ENCODE measurements around the gene PROSER3. TPM values are rescaled to one million over a fixed set of nuclear protein-coding genes. Genes with fewer than 3 reads are reported as not detected.
A peak's percentile ranks its signal among the peaks of the same experiment; 100 is the strongest.

The PROSER3 gene
- total and polyA plus RNA-seq, 2 of the 13 experiments (the other 11 are each of a cell fraction or from before 2014, with no cell fraction given) = 5.1 to 5.7 TPM

DNA sequence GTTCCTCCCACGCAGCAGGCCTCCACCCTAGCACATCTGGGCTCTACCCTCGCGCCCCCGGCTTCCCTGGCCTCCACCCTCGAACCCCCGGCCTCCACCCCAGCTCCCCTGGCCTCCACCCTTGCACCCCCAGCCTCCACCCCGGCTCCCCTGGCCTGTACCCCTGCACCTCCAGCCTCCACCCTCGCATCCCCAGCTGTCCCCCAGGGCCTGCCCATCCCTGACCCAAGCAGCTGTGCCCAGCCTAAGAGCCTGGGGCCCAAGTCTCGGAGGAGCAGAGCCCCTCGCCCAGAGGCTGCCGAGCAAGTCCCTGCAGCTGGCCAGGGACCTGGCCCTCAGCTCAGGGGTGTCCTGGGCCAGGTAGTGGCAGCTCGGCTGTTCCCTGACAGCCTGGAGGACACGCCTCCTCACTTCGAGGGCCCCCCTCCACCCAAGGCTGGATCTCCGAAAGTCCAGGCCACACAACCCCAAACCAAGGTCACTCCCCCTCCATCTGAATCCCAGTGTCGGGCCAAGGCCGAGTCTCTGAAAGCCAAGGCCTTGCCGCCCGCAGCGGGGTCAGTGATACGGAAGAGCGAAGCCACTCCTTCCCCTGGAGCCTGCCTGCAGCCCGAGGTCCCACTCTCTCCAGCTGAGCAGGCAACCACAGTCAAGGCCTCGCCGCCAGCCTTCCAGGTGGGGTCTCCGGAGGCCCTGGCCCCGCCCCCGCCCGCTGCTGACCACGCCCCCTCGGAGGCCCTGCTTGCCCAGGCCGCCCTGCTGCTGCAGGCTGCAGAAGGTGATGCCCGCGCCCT is 9.5 kb downstream of the PROSER3 start (continued):
- TF ChIP-seq, protein P1, sequence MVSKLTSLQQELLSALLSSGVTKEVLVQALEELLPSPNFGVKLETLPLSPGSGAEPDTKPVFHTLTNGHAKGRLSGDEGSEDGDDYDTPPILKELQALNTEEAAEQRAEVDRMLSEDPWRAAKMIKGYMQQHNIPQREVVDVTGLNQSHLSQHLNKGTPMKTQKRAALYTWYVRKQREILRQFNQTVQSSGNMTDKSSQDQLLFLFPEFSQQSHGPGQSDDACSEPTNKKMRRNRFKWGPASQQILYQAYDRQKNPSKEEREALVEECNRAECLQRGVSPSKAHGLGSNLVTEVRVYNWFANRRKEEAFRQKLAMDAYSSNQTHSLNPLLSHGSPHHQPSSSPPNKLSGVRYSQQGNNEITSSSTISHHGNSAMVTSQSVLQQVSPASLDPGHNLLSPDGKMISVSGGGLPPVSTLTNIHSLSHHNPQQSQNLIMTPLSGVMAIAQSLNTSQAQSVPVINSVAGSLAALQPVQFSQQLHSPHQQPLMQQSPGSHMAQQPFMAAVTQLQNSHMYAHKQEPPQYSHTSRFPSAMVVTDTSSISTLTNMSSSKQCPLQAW (CRISPR knock-in tag; IDR thresholded peaks at IDR 0.05) = 0 out of 2 replicates have a peak, but pooled peaks have one; percentile 19
- no peak for TF ChIP-seq ZBTB21 (CRISPR knock-in tag; IDR thresholded peaks at IDR 0.05)
- TF ChIP-seq, protein P2, sequence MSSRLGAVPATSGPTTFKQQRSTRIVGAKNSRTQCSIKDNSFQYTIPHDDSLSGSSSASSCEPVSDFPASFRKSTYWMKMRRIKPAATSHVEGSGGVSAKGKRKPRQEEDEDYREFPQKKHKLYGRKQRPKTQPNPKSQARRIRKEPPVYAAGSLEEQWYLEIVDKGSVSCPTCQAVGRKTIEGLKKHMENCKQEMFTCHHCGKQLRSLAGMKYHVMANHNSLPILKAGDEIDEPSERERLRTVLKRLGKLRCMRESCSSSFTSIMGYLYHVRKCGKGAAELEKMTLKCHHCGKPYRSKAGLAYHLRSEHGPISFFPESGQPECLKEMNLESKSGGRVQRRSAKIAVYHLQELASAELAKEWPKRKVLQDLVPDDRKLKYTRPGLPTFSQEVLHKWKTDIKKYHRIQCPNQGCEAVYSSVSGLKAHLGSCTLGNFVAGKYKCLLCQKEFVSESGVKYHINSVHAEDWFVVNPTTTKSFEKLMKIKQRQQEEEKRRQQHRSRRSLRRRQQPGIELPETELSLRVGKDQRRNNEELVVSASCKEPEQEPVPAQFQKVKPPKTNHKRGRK (CRISPR knock-in tag; IDR thresholded peaks at IDR 0.05) = no peak
- no peak for TF ChIP-seq ZNF205 (CRISPR knock-in tag; IDR thresholded peaks at IDR 0.05)
- TF ChIP-seq, protein P3, sequence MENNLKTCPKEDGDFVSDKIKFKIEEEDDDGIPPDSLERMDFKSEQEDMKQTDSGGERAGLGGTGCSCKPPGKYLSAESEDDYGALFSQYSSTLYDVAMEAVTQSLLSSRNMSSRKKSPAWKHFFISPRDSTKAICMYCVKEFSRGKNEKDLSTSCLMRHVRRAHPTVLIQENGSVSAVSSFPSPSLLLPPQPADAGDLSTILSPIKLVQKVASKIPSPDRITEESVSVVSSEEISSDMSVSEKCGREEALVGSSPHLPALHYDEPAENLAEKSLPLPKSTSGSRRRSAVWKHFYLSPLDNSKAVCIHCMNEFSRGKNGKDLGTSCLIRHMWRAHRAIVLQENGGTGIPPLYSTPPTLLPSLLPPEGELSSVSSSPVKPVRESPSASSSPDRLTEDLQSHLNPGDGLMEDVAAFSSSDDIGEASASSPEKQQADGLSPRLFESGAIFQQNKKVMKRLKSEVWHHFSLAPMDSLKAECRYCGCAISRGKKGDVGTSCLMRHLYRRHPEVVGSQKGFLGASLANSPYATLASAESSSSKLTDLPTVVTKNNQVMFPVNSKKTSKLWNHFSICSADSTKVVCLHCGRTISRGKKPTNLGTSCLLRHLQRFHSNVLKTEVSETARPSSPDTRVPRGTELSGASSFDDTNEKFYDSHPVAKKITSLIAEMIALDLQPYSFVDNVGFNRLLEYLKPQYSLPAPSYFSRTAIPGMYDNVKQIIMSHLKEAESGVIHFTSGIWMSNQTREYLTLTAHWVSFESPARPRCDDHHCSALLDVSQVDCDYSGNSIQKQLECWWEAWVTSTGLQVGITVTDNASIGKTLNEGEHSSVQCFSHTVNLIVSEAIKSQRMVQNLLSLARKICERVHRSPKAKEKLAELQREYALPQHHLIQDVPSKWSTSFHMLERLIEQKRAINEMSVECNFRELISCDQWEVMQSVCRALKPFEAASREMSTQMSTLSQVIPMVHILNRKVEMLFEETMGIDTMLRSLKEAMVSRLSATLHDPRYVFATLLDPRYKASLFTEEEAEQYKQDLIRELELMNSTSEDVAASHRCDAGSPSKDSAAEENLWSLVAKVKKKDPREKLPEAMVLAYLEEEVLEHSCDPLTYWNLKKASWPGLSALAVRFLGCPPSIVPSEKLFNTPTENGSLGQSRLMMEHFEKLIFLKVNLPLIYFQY (CRISPR knock-in tag; IDR thresholded peaks at IDR 0.05; ENCODE audit: borderline replicate concordance) = no peak
- TF ChIP-seq, protein P4, sequence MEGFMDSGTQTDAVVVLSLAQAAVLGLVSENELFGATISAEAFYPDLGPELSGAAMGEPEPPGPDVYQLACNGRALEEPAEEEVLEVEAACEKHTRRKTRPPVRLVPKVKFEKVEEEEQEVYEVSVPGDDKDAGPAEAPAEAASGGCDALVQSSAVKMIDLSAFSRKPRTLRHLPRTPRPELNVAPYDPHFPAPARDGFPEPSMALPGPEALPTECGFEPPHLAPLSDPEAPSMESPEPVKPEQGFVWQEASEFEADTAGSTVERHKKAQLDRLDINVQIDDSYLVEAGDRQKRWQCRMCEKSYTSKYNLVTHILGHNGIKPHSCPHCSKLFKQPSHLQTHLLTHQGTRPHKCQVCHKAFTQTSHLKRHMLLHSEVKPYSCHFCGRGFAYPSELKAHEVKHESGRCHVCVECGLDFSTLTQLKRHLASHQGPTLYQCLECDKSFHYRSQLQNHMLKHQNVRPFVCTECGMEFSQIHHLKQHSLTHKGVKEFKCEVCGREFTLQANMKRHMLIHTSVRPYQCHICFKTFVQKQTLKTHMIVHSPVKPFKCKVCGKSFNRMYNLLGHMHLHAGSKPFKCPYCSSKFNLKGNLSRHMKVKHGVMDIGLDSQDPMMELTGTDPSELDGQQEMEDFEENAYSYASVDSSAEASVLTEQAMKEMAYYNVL (CRISPR knock-in tag; IDR thresholded peaks at IDR 0.05; ENCODE audit: borderline replicate concordance) = no peak
- TF ChIP-seq, protein P5, sequence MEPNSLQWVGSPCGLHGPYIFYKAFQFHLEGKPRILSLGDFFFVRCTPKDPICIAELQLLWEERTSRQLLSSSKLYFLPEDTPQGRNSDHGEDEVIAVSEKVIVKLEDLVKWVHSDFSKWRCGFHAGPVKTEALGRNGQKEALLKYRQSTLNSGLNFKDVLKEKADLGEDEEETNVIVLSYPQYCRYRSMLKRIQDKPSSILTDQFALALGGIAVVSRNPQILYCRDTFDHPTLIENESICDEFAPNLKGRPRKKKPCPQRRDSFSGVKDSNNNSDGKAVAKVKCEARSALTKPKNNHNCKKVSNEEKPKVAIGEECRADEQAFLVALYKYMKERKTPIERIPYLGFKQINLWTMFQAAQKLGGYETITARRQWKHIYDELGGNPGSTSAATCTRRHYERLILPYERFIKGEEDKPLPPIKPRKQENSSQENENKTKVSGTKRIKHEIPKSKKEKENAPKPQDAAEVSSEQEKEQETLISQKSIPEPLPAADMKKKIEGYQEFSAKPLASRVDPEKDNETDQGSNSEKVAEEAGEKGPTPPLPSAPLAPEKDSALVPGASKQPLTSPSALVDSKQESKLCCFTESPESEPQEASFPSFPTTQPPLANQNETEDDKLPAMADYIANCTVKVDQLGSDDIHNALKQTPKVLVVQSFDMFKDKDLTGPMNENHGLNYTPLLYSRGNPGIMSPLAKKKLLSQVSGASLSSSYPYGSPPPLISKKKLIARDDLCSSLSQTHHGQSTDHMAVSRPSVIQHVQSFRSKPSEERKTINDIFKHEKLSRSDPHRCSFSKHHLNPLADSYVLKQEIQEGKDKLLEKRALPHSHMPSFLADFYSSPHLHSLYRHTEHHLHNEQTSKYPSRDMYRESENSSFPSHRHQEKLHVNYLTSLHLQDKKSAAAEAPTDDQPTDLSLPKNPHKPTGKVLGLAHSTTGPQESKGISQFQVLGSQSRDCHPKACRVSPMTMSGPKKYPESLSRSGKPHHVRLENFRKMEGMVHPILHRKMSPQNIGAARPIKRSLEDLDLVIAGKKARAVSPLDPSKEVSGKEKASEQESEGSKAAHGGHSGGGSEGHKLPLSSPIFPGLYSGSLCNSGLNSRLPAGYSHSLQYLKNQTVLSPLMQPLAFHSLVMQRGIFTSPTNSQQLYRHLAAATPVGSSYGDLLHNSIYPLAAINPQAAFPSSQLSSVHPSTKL (CRISPR knock-in tag; IDR thresholded peaks at IDR 0.05) = peak; percentile 48
- no peak for TF ChIP-seq ZNF367 (CRISPR knock-in tag; IDR thresholded peaks at IDR 0.05; ENCODE audit: borderline replicate concordance)
- TF ChIP-seq SPEN (CRISPR knock-in tag; IDR thresholded peaks at IDR 0.05; ENCODE audit: low read depth) = no peak; the same call in 1 of the 2 replicates
- no peak for TF ChIP-seq ZBTB3 (CRISPR knock-in tag; IDR thresholded peaks at IDR 0.05; ENCODE audit: borderline replicate concordance, low read depth)
- TF ChIP-seq, protein P6, sequence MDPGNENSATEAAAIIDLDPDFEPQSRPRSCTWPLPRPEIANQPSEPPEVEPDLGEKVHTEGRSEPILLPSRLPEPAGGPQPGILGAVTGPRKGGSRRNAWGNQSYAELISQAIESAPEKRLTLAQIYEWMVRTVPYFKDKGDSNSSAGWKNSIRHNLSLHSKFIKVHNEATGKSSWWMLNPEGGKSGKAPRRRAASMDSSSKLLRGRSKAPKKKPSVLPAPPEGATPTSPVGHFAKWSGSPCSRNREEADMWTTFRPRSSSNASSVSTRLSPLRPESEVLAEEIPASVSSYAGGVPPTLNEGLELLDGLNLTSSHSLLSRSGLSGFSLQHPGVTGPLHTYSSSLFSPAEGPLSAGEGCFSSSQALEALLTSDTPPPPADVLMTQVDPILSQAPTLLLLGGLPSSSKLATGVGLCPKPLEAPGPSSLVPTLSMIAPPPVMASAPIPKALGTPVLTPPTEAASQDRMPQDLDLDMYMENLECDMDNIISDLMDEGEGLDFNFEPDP (CRISPR knock-in tag; conservative IDR thresholded peaks at IDR 0.05) = no peak
- no peak for TF ChIP-seq BHLHE40 (IDR thresholded peaks at IDR 0.05; ENCODE audit: low read length)

Data from HepG2 (cell line).